ENCODE data around the gene GLT1D1.

DNA sequence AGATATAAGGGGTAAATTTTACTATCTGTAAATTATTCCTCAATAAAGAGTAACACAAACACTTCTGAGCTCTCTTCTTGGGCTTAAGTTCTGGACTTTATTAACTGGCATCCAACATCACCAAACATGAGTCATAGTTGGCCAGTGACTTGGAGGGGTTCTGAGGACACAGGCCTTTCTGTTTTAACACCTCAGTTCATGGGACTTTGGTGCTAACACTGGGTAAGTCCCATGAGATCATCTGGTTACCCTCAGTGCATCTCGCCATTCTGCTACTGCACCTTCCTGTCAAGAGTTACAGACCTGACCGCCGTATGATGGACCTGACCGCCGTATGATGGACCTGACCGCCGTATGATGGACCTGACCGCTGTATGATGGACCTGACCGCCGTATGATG is 39.4 kb upstream of the GLT1D1 start:
- TF ChIP-seq REST (IDR thresholded peaks at IDR 0.05; ENCODE audit: insufficient read depth in 1 of 2, low read depth in 2 of 2, low read length in 2 of 2) (no peak), POLR2AphosphoS5 (IDR thresholded peaks at IDR 0.05; ENCODE audit: low read depth, low read length) (no peak), TAF1 (IDR thresholded peaks at IDR 0.05; ENCODE audit: borderline replicate concordance, insufficient read depth, low read length) (no peak), SIN3A (IDR thresholded peaks at IDR 0.05; ENCODE audit: borderline replicate concordance, insufficient read depth, low read length) (no peak), FOXP2 (optimal IDR thresholded peaks at IDR 0.05; ENCODE audit: borderline replicate concordance, extremely low read depth, extremely low read length, insufficient read depth) (no peak)

Data from PFSK-1 (cell line).